K562 (cell line): ENCODE results near the gene CSK. TPM values are rescaled to one million over a fixed set of nuclear protein-coding genes. Genes with fewer than 3 reads are reported as not detected.

Experiments
- ATAC-seq: fragments of 200-7000 bp; cut with Tn5 transposase; 3 replicates; pipeline ENCODE4 v1.9.1; 2020; ENCODE audit warnings: moderate library complexity
- BruUV-seq: library from RNA; stranded (reverse); fragments of 400-500 nt; replicated peaks from 2 replicates; lab custom pipeline; 2021; lab: Mats Ljungman, UMichigan
- CTCF ChIA-PET: fragments of 300-600 bp; formaldehyde crosslinking; extraction: SDS; loops from one replicate; lab custom pipeline; 2021; ENCODE audit warnings: low intra/inter-chr PET ratio; lab: Yijun Ruan, JAX
- POLR2A ChIA-PET: fragments of 300-600, 350-650 bp; sonication (Branson Sonifier 250); formaldehyde crosslinking; extraction: SDS; loops from one replicate; lab custom pipeline; 2021; ENCODE audit warnings: antibody characterized with exemption, inconsistent platforms; lab: Yijun Ruan, JAX
- DNase-seq, 4 experiments: peaks; one replicate each; pipeline versions ENCODE4 v3.0.0 to v3.0.0-alpha.2; 2011 to 2018; ENCODE audit warnings: low spot score in 3 of 4, mixed read lengths in 3 of 4; ENCODE audit errors: extremely low read depth in 1 of 4
- FAIRE-seq: peaks from 2 replicates; lab custom pipeline; 2011; peaks lifted over from hg19 to GRCh38; lab: Jason Lieb, UNC
- H2AFZ ChIP-seq: 2 replicates; pipeline ENCODE4 v1.6.0; 2011; ENCODE audit warnings: low read depth, low read length, control low read depth, inconsistent platforms
- H3K27ac ChIP-seq: fragments of 200-600 bp; 3 replicates; pipeline ENCODE4 v1.8.0; 2011; ENCODE audit warnings: low read depth, mild to moderate bottlenecking, control low read depth, inconsistent platforms, low read length, moderate library complexity, mixed read lengths; ENCODE audit errors: extremely low read depth
- H3K27me3 ChIP-seq, 2 experiments: fragments of 300-600 bp in 1 of 2; 2 replicates in 1 of 2; 3 replicates in 1 of 2; pipeline versions ENCODE4 v1.6.0 to v1.8.0; 2011; ENCODE audit warnings: inconsistent platforms in 2 of 2, low read length in 2 of 2, mild to moderate bottlenecking in 1 of 2, mixed read lengths in 1 of 2, moderate library complexity in 1 of 2; ENCODE audit not compliant: control insufficient read depth in 2 of 2, insufficient read depth in 2 of 2
- H3K36me3 ChIP-seq: fragments of 300-600 bp; 3 replicates; pipeline ENCODE4 v1.8.0; 2011; ENCODE audit warnings: mild to moderate bottlenecking, low read length, inconsistent platforms; ENCODE audit not compliant: control insufficient read depth, insufficient read depth
- H3K4me1 ChIP-seq, 2 experiments: fragments of 200-600 bp in 1 of 2; replicated peaks in 1 of 2; 2 replicates in 1 of 2; 3 replicates in 1 of 2; pipeline versions ENCODE4 v1.5.1 to v1.8.0; 2011; ENCODE audit warnings: inconsistent platforms in 2 of 2, low read length in 2 of 2, mild to moderate bottlenecking in 1 of 2, mixed read lengths in 1 of 2, moderate library complexity in 1 of 2; ENCODE audit not compliant: control insufficient read depth in 2 of 2, insufficient read depth in 2 of 2
- H3K4me2 ChIP-seq: 2 replicates; pipeline ENCODE4 v1.6.1; 2011; ENCODE audit warnings: low read length, control low read depth, inconsistent platforms, mixed read lengths; ENCODE audit not compliant: insufficient read depth
- H3K4me3 ChIP-seq: fragments of 200-600 bp; sonication (generic), shearing (Covaris generic); 2 replicates; pipeline ENCODE4 v1.5.1; 2016; ENCODE audit warnings: control low read depth, inconsistent platforms
- H3K79me2 ChIP-seq: fragments of 200-600 bp; 3 replicates; pipeline ENCODE4 v1.8.0; 2011; ENCODE audit warnings: low read length, inconsistent platforms; ENCODE audit not compliant: control insufficient read depth, insufficient read depth
- H3K9ac ChIP-seq, 2 experiments: 2 replicates each; pipeline versions ENCODE4 v1.6.0 to v1.6.1; 2011; ENCODE audit warnings: low read depth in 2 of 2, low read length in 2 of 2, control low read depth in 1 of 2, inconsistent platforms in 1 of 2, mild to moderate bottlenecking in 1 of 2, mixed read lengths in 1 of 2; ENCODE audit not compliant: insufficient read depth in 1 of 2
- H3K9me1 ChIP-seq: one replicate; pipeline ENCODE4 v1.6.0; 2011; ENCODE audit warnings: inconsistent platforms, mild to moderate bottlenecking, low read length, moderate library complexity; ENCODE audit not compliant: control insufficient read depth, insufficient read depth
- H3K9me3 ChIP-seq: replicated peaks from 2 replicates; pipeline ENCODE4 v1.5.1; 2011; ENCODE audit warnings: low read depth, low read length, inconsistent platforms; ENCODE audit not compliant: control insufficient read depth, insufficient read depth
- H4K20me1 ChIP-seq: replicated peaks from 2 replicates; pipeline ENCODE4 v1.6.1; 2011; ENCODE audit warnings: low read length, inconsistent platforms, mixed read lengths; ENCODE audit not compliant: control insufficient read depth, insufficient read depth
- E2F4 ChIP-seq: sonication (generic); formaldehyde crosslinking; IDR thresholded peaks from 2 replicates; pipeline ENCODE4 v1.8.0; 2022; ENCODE audit warnings: mild to moderate bottlenecking, low read depth, missing genetic modification reagents
- ETV5 ChIP-seq: sonication (generic); formaldehyde crosslinking; IDR thresholded peaks from 2 replicates; pipeline ENCODE4 v1.4.0; 2020; ENCODE audit warnings: low read depth, mild to moderate bottlenecking, missing genetic modification reagents
- HEY1 ChIP-seq: fragments of 250-450 bp; sonication (Bioruptor Pico); IDR thresholded peaks from 2 replicates; pipeline ENCODE4 v1.5.0; 2020; ENCODE audit warnings: mild to moderate bottlenecking, moderate library complexity, borderline replicate concordance
- HINFP ChIP-seq: fragments of 450-650 bp; conservative IDR thresholded peaks from 2 replicates; pipeline ENCODE4 v1.6.1; 2016; ENCODE audit warnings: missing genetic modification characterization, low read depth, mild to moderate bottlenecking, control low read depth, missing compliant biosample characterization
- MAFF ChIP-seq: IDR thresholded peaks from 2 replicates; pipeline ENCODE4 v1.6.1; 2012; ENCODE audit warnings: low read length, improper control_type of control experiment
- MEF2A ChIP-seq: IDR thresholded peaks from 2 replicates; pipeline ENCODE4 v1.6.1; 2011; ENCODE audit warnings: low read depth, mild to moderate bottlenecking, low read length, moderate library complexity; ENCODE audit not compliant: control insufficient read depth
- NBN ChIP-seq: fragments of 450-650 bp; IDR thresholded peaks from 2 replicates; pipeline ENCODE4 v1.6.1; 2016; ENCODE audit warnings: low read depth, mild to moderate bottlenecking
- NCOA4 ChIP-seq: fragments of 450-650 bp; IDR thresholded peaks from 2 replicates; pipeline ENCODE4 v1.6.1; 2018; ENCODE audit warnings: mild to moderate bottlenecking; ENCODE audit not compliant: partially characterized antibody
- PML ChIP-seq: IDR thresholded peaks from 2 replicates; pipeline ENCODE4 v1.6.1; 2012; ENCODE audit warnings: low read length, inconsistent platforms
- PURB ChIP-seq: sonication (generic); formaldehyde crosslinking; IDR thresholded peaks from 2 replicates; pipeline ENCODE4 v1.9.0; 2021; ENCODE audit warnings: low read depth, mild to moderate bottlenecking, missing genetic modification reagents
- ZKSCAN8 ChIP-seq: fragments of 200-800 bp; sonication (Bioruptor generic); IDR thresholded peaks from 2 replicates; pipeline ENCODE4 v1.6.1; 2016; ENCODE audit warnings: missing genetic modification characterization, missing compliant biosample characterization
- ZNF197 ChIP-seq: fragments of 200-800 bp; sonication (Bioruptor generic); IDR thresholded peaks from 2 replicates; pipeline ENCODE4 v1.6.1; 2016; ENCODE audit warnings: low read depth, missing genetic modification characterization, missing compliant biosample characterization
- ZNF282 ChIP-seq: sonication (generic); formaldehyde crosslinking; IDR thresholded peaks from 2 replicates; pipeline ENCODE4 v1.8.1; 2023; ENCODE audit warnings: missing genetic modification reagents
- ZSCAN29 ChIP-seq: fragments of 450-650 bp; IDR thresholded peaks from 2 replicates; pipeline ENCODE4 v1.6.1; 2017
- WGBS: fragments of 100-300 bp; shearing (Covaris generic); methylation state at CpG from one replicate; pipeline ENCODE4 v1.1.6; 2016; ENCODE audit warnings: low coverage, mixed read lengths; ENCODE audit not compliant: insufficient coverage; ENCODE audit errors: missing lambda C conversion rate; 5-methylcytosine and 5-hydroxymethylcytosine counted together
- in situ Hi-C: fragments of 300-500 bp; cut with MboI; formaldehyde crosslinking; loops from 4 replicates; pipeline ENCODE4 v1.15.0; 2018; ENCODE audit warnings: inconsistent platforms, mixed read lengths
- intact Hi-C: fragments of 100-400 bp; cut with micrococcal nuclease; formaldehyde crosslinking; loops from 2 replicates; pipeline ENCODE4 v1.14.2; 2022
- polyA plus RNA-seq, 8 experiments: library from polyadenylated mRNA; depleted of rRNA in 4 of 8; stranded (reverse) in 5 of 8; unstranded in 3 of 8; fragments of >200 nt; fragmentation: Nextera tagmentation in 2 of 8; fragmentation: Illumina TruSeq in 1 of 8; extraction: Ambion mirVana in 2 of 8; extraction: Trizol in 1 of 8; gene quantifications; 2 replicates each; pipeline versions ENCODE4 v1.2.1 to v1.2.3, GENCODE V29; 2011 to 2014; ENCODE audit warnings: inconsistent platforms in 1 of 8, missing spikeins in 1 of 8
- total RNA-seq, 7 experiments: library from RNA; depleted of rRNA in 6 of 7; stranded (reverse); fragments of >200 nt in 6 of 7; fragmentation: Illumina TruSeq in 2 of 7; extraction: Trizol in 2 of 7; gene quantifications; 2 replicates each; pipeline versions ENCODE4 v1.2.1 to v1.2.3, GENCODE V29; 2011 to 2021; ENCODE audit warnings: low replicate concordance in 1 of 7
- TF ChIP-seq, protein P1 (sequence below): fragments of 250-450 bp; sonication (Bioruptor Pico); IDR thresholded peaks from 2 replicates; pipeline ENCODE4 v1.5.0; 2020; ENCODE audit warnings: mild to moderate bottlenecking, borderline replicate concordance

Gene CSK
- total and polyA plus RNA-seq, 9 of the 15 experiments (the other 6 are each of a cell fraction or from before 2014, with no cell fraction given), result 1.5 to 112 (median 22.5) TPM

- no peak overlapping the region for H3K4me2 ChIP-seq
- no peak overlapping the region for H2AFZ ChIP-seq
- no TSS peak for BruUV-seq
- H3K4me3 ChIP-seq, result no peak overlapping the region
- in situ Hi-C loops, result no loop called here
- no peaks in the 10 kb centered on the region for H3K79me2 ChIP-seq
- intact Hi-C loops, result loop anchor here (10.0 kb wide), 1 partner anchor 430 kb away; the partner anchor contains the start of gene C15orf39
- peaks cover 16 to 40% of the 10 kb centered on the region in 2 experiments for H3K4me1 ChIP-seq
- peaks cover 4% of the 10 kb centered on the region for H3K9me1 ChIP-seq
- FAIRE-seq (no peak), DNase-seq (no peak), ATAC-seq (no peak)
- no peak overlapping the region for H3K27ac ChIP-seq
- H3K9me3 ChIP-seq, result no peaks in the 10 kb centered on the region
- no peaks in the 10 kb centered on the region; the same call in 1 of the 2 replicates for H4K20me1 ChIP-seq
- peaks cover 0 to 6% of the 10 kb centered on the region in 2 experiments; a peak in 2 of 5 replicates for H3K27me3 ChIP-seq
- peak overlapping the region in 1 of 2 experiments; percentile 24; a peak in 1 of 4 replicates for H3K9ac ChIP-seq
- ChIA-PET CTCF (interaction anchor here (0.7 kb wide), 2 partner anchors 138 to 220 kb away, joined by 3 read pairs; partner anchors contain the start of gene SCAMP5), POLR2A (no interaction called here)
- TF ChIP-seq ZNF282 (CRISPR knock-in tag), result no peak
- no peak for TF ChIP-seq ZNF197 (CRISPR knock-in tag)
- TF ChIP-seq HINFP (tag), result no peak
- TF ChIP-seq PURB (CRISPR knock-in tag), result no peak
- no peak for TF ChIP-seq MEF2A
- no peak for TF ChIP-seq NBN
- TF ChIP-seq HEY1, result no peak
- no peak for TF ChIP-seq ZKSCAN8 (CRISPR knock-in tag)
- TF ChIP-seq PML, result no peak
- TF ChIP-seq, protein P1, sequence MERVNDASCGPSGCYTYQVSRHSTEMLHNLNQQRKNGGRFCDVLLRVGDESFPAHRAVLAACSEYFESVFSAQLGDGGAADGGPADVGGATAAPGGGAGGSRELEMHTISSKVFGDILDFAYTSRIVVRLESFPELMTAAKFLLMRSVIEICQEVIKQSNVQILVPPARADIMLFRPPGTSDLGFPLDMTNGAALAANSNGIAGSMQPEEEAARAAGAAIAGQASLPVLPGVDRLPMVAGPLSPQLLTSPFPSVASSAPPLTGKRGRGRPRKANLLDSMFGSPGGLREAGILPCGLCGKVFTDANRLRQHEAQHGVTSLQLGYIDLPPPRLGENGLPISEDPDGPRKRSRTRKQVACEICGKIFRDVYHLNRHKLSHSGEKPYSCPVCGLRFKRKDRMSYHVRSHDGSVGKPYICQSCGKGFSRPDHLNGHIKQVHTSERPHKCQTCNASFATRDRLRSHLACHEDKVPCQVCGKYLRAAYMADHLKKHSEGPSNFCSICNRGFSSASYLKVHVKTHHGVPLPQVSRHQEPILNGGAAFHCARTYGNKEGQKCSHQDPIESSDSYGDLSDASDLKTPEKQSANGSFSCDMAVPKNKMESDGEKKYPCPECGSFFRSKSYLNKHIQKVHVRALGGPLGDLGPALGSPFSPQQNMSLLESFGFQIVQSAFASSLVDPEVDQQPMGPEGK (CRISPR knock-in tag), result no peak
- no peak for TF ChIP-seq NCOA4
- TF ChIP-seq MAFF, result no peak
- no peak for TF ChIP-seq ZSCAN29
- no peak for TF ChIP-seq ETV5 (CRISPR knock-in tag)
- TF ChIP-seq E2F4 (CRISPR knock-in tag), result no peak
- 51% methylated on average over 5 of the region's 5 CpGs for WGBS
- H3K36me3 ChIP-seq, result no peaks in the 10 kb centered on the region
Measured at GRCh38 chr15:74775132-74775562, 6.7 kb upstream of the CSK start.
